GM23338 (cell line): ENCODE data around the gene MALRD1. TPM values are rescaled to one million over a fixed set of nuclear protein-coding genes. Genes with fewer than 3 reads are reported as not detected.

Experiments used
- ATAC-seq: fragments of 200-7000 bp; cut with Tn5 transposase; 3 replicates; pipeline ENCODE4 v1.9.1; 2020
- DNase-seq: peaks from one replicate; pipeline ENCODE4 v3.0.0-alpha.2; 2015; ENCODE audit warnings: low spot score
- H2AFZ ChIP-seq: fragments of 200-600 bp; sonication (generic); 2 replicates; pipeline ENCODE4 v1.8.0; 2016; ENCODE audit warnings: antibody characterized with exemption, mild to moderate bottlenecking, moderate library complexity
- H3F3A ChIP-seq: fragments of 200-600 bp; sonication (generic); replicated peaks from 2 replicates; pipeline ENCODE4 v1.8.0; 2017; ENCODE audit warnings: antibody characterized with exemption, mixed run types, low read depth
- H3K27ac ChIP-seq: fragments of 200-600 bp; sonication (generic); 2 replicates; pipeline ENCODE4 v1.6.1; 2016; ENCODE audit warnings: low read depth
- H3K27me3 ChIP-seq: fragments of 200-600 bp; sonication (generic); 2 replicates; pipeline ENCODE4 v1.8.0; 2016; ENCODE audit warnings: mild to moderate bottlenecking, mixed run types, moderate library complexity; ENCODE audit not compliant: insufficient read depth
- H3K36me3 ChIP-seq: fragments of 200-600 bp; sonication (generic); 2 replicates; pipeline ENCODE4 v1.8.0; 2016; ENCODE audit warnings: mild to moderate bottlenecking; ENCODE audit not compliant: insufficient read depth
- H3K4me1 ChIP-seq: fragments of 200-600 bp; sonication (generic); 2 replicates; pipeline ENCODE4 v1.8.0; 2016; ENCODE audit warnings: mild to moderate bottlenecking, moderate library complexity; ENCODE audit not compliant: insufficient read depth
- H3K4me2 ChIP-seq: fragments of 200-600 bp; sonication (generic); 2 replicates; pipeline ENCODE4 v1.7.1; 2017; ENCODE audit warnings: mixed run types
- H3K4me3 ChIP-seq: fragments of 200-600 bp; sonication (generic); 2 replicates; pipeline ENCODE4 v1.6.1; 2016; ENCODE audit warnings: mixed run types
- H3K79me2 ChIP-seq: fragments of 200-600 bp; sonication (generic); replicated peaks from 2 replicates; pipeline ENCODE4 v1.8.0; 2017; ENCODE audit warnings: mild to moderate bottlenecking; ENCODE audit not compliant: insufficient read depth
- H3K9me2 ChIP-seq: fragments of 200-600 bp; sonication (generic); 2 replicates; pipeline ENCODE4 v1.8.0; 2017; ENCODE audit not compliant: insufficient read depth
- H4K20me1 ChIP-seq: fragments of 200-600 bp; sonication (generic); replicated peaks from 2 replicates; pipeline ENCODE4 v1.8.0; 2017; ENCODE audit warnings: mild to moderate bottlenecking; ENCODE audit not compliant: insufficient read depth
- H3K27ac Mint-ChIP-seq: 2 replicates; pipeline ENCODE4 v1.8.0; 2020; ENCODE audit warnings: inconsistent platforms, mild to moderate bottlenecking, moderate library complexity, mixed read lengths
- H3K27me3 Mint-ChIP-seq: 3 replicates; pipeline ENCODE4 v1.8.0; 2022; ENCODE audit warnings: low read depth, mild to moderate bottlenecking, moderate library complexity, mixed read lengths, inconsistent platforms; ENCODE audit not compliant: insufficient read depth, poor library complexity
- H3K36me3 Mint-ChIP-seq: 3 replicates; pipeline ENCODE4 v1.8.0; 2021; ENCODE audit warnings: low read depth, mild to moderate bottlenecking, inconsistent platforms, moderate library complexity, mixed read lengths
- H3K4me1 Mint-ChIP-seq: 3 replicates; pipeline ENCODE4 v1.8.0; 2020; ENCODE audit warnings: mild to moderate bottlenecking, inconsistent platforms, mixed read lengths
- H3K4me3 Mint-ChIP-seq: 3 replicates; pipeline ENCODE4 v1.8.0; 2021; ENCODE audit warnings: moderate library complexity, mild to moderate bottlenecking, inconsistent platforms, mixed read lengths
- H3K9me3 Mint-ChIP-seq: 3 replicates; pipeline ENCODE4 v1.8.0; 2020; ENCODE audit warnings: moderate library complexity, mild to moderate bottlenecking, inconsistent platforms, mixed read lengths
- CTCF ChIP-seq, 2 experiments: fragments of 200-600 bp in 1 of 2; sonication (generic) in 1 of 2; conservative IDR thresholded peaks; 2 replicates each; pipeline versions ENCODE4 v1.5.1 to v1.6.1; 2016 to 2017; ENCODE audit warnings: antibody characterized with exemption in 2 of 2, low read depth in 2 of 2, mild to moderate bottlenecking in 2 of 2, moderate library complexity in 1 of 2
- NANOG ChIP-seq: IDR thresholded peaks from 2 replicates; pipeline ENCODE4 v1.6.1; 2016; ENCODE audit warnings: antibody characterized with exemption, borderline replicate concordance
- ZNF114 ChIP-seq: fragments of 250-450 bp; sonication (Bioruptor Pico); IDR thresholded peaks from 2 replicates; pipeline ENCODE4 v1.5.0; 2020; ENCODE audit warnings: mild to moderate bottlenecking, moderate library complexity
- polyA plus RNA-seq: library from polyadenylated mRNA; unstranded; fragments of >200 nt; fragmentation: Nextera tagmentation; extraction: Ambion mirVana; gene quantifications from 2 replicates; pipeline ENCODE4 v1.2.1, GENCODE V29; 2016
- total RNA-seq: library from RNA; depleted of rRNA; stranded (reverse); fragments of >200 nt; shearing (Covaris generic); gene quantifications from 2 replicates; pipeline ENCODE4 v1.2.3, GENCODE V29; 2014
- TF ChIP-seq, protein P1 (sequence below): fragments of 250-450 bp; sonication (Bioruptor Pico); IDR thresholded peaks from 2 replicates; pipeline ENCODE4 v1.5.0; 2020; ENCODE audit warnings: mild to moderate bottlenecking, moderate library complexity

The MALRD1 gene
- total and polyA plus RNA-seq, 2 experiments from 2014 or later = 0.42 to 1.9 TPM

DNA sequence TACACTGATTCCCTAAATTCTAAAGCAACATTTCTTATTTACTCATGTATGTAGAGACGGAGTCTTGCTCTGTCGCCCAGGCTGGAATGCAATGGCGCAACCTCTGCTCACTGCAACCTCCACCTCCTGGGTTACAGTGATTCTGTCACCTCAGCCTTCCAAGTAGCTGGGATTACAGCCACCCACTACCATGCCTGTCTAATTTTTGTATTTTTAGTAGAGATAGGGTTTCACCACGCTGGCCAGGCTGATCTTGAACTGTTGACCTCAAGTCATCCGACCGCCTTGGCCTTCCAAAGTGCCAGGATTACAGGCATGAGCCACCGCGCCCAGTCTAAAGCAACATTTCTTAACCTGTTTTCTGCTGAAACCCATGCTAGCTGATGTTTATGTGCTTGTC lies 540.0 kb downstream of the MALRD1 start (continued):
- TF ChIP-seq, protein P1, sequence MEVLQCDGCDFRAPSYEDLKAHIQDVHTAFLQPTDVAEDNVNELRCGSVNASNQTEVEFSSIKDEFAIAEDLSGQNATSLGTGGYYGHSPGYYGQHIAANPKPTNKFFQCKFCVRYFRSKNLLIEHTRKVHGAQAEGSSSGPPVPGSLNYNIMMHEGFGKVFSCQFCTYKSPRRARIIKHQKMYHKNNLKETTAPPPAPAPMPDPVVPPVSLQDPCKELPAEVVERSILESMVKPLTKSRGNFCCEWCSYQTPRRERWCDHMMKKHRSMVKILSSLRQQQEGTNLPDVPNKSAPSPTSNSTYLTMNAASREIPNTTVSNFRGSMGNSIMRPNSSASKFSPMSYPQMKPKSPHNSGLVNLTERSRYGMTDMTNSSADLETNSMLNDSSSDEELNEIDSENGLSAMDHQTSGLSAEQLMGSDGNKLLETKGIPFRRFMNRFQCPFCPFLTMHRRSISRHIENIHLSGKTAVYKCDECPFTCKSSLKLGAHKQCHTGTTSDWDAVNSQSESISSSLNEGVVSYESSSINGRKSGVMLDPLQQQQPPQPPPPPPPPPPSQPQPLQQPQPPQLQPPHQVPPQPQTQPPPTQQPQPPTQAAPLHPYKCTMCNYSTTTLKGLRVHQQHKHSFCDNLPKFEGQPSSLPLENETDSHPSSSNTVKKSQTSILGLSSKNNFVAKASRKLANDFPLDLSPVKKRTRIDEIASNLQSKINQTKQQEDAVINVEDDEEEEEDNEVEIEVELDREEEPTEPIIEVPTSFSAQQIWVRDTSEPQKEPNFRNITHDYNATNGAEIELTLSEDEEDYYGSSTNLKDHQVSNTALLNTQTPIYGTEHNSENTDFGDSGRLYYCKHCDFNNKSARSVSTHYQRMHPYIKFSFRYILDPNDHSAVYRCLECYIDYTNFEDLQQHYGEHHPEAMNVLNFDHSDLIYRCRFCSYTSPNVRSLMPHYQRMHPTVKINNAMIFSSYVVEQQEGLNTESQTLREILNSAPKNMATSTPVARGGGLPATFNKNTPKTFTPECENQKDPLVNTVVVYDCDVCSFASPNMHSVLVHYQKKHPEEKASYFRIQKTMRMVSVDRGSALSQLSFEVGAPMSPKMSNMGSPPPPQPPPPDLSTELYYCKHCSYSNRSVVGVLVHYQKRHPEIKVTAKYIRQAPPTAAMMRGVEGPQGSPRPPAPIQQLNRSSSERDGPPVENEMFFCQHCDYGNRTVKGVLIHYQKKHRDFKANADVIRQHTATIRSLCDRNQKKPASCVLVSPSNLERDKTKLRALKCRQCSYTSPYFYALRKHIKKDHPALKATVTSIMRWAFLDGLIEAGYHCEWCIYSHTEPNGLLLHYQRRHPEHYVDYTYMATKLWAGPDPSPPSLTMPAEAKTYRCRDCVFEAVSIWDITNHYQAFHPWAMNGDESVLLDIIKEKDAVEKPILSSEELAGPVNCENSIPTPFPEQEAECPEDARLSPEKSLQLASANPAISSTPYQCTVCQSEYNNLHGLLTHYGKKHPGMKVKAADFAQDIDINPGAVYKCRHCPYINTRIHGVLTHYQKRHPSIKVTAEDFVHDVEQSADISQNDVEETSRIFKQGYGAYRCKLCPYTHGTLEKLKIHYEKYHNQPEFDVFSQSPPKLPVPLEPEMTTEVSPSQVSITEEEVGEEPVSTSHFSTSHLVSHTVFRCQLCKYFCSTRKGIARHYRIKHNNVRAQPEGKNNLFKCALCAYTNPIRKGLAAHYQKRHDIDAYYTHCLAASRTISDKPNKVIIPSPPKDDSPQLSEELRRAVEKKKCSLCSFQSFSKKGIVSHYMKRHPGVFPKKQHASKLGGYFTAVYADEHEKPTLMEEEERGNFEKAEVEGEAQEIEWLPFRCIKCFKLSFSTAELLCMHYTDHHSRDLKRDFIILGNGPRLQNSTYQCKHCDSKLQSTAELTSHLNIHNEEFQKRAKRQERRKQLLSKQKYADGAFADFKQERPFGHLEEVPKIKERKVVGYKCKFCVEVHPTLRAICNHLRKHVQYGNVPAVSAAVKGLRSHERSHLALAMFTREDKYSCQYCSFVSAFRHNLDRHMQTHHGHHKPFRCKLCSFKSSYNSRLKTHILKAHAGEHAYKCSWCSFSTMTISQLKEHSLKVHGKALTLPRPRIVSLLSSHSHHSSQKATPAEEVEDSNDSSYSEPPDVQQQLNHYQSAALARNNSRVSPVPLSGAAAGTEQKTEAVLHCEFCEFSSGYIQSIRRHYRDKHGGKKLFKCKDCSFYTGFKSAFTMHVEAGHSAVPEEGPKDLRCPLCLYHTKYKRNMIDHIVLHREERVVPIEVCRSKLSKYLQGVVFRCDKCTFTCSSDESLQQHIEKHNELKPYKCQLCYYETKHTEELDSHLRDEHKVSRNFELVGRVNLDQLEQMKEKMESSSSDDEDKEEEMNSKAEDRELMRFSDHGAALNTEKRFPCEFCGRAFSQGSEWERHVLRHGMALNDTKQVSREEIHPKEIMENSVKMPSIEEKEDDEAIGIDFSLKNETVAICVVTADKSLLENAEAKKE (CRISPR knock-in tag) = no peak
- TF ChIP-seq ZNF114 = no peak
- no peak for TF ChIP-seq NANOG
- no peak for TF ChIP-seq CTCF (conservative IDR thresholded peaks at IDR 0.05; ENCODE audit: low read depth in 2 of 2)

- H3K36me3 ChIP-seq = peaks cover under 1% of the 10 kb centered on the region; the same call in 1 of the 2 replicates
- no peak overlapping the region for H3K4me3 Mint-ChIP-seq
- TF ChIP-seq ZNF114 = no peak
- no peaks in the 10 kb centered on the region for H4K20me1 ChIP-seq
- ATAC-seq = no peak
- H3K27me3 ChIP-seq = no peaks in the 10 kb centered on the region
- H3K4me1 Mint-ChIP-seq = no peaks in the 10 kb centered on the region
- H3K27ac Mint-ChIP-seq = no peak overlapping the region
- no peaks in the 10 kb centered on the region for H3K79me2 ChIP-seq
- no peak for DNase-seq
- H3K4me3 ChIP-seq = no peak overlapping the region
- H3F3A ChIP-seq = no peaks in the 10 kb centered on the region
- H3K9me3 Mint-ChIP-seq = peaks cover 4% of the 10 kb centered on the region
- no peaks in the 10 kb centered on the region for H3K27me3 Mint-ChIP-seq
- no peak overlapping the region for H3K27ac ChIP-seq
- peaks cover 4% of the 10 kb centered on the region for H3K36me3 Mint-ChIP-seq
- H3K4me1 ChIP-seq = no peaks in the 10 kb centered on the region
- no peak overlapping the region for H2AFZ ChIP-seq
- H3K9me2 ChIP-seq = no peaks in the 10 kb centered on the region
- no peak overlapping the region for H3K4me2 ChIP-seq
Observed at GRCh38 chr10:19592276-19592675, 543.7 kb downstream of the MALRD1 start.
